HG03175 (cell line): Measurements from ENCODE around the gene COTL1.
A peak's percentile ranks its signal among the peaks of the same experiment; 100 is the strongest.
"Not testable (repeated sequence)": the region's sequence is repeated elsewhere in the genome, so short reads cannot be mapped to it uniquely, and the experiment has no call there.

Experiments used
- ATAC-seq: cut with Tn5 transposase; IDR thresholded peaks from one replicate; pipeline ENCODE4 v1.9.1; 2021; ENCODE audit warnings: mild to moderate bottlenecking, moderate library complexity; ENCODE audit not compliant: unreplicated experiment

The COTL1 gene

DNA sequence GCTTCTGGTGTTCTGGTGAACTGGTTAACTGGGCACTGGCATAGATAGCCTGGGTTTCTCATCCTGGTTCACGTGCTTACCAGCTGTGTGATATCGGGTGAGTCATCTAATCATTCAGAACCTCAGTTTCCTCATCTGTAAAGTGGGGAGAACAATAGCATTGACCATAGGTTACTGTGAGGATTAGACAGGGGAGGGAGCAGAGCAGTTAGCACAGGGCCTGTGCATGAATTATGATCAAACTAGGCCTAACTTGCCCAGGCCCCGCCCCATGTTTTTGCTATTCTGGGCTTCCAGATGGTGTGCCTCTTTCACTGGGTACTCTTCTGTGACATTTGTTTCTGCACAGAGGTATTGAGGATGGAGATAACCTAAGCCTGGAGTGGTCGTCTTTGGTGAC, 25.8 kb upstream of the COTL1 start:
- no peak for ATAC-seq

DNA sequence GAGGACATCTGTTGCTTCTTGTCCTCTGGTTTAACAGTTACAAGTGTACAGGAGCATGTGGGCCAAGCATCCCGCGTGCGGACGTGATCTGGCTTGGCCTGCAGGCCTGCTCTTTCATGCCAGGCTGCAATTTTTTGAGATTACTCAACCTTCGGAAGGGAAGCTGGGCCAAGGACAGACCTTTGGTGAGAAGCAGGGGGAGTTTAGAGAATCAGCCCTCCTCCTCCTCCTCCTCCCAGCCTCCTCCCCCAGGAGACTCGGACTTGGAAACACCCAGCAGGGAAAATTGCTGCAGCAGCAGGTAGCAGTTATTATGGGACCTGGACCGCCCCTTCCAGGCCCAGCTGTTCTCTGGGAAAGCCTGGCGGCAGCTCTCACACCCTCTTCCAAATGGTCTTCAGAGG, 25.3 kb upstream of the COTL1 start:
- no peak for ATAC-seq

DNA sequence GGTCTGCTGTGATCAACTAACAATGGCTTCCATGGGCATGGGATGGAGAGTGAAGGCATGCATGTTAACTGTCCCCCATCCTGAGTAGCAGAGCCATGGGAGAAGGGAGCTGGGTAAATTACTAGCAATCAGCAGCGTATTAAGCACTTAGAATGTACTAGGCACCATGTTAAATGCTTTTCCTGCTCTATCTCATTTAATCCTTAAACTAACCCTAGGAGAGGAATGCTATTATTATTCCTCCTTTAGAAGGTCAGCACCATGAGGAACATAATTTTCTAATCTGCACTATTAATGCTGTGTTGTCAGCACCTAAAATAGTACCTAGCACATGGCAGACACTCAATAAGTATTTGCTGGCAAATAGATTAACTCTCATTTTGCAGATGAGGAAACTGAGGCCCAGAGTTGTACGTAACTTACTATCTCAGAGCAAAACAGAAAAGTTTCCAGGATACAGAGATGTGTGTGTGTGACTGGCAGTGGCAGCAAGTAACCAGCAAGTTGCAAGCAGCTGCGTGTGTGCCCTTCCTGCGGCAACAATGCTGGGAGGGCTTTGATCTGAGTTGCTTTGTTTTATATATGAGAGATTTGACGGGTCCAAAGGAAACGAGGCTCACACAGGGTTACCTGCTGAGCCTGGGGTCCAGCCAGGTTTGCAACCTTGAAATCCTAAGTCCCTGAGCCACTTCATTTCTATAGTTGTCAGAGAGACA, 23.9 kb upstream of the COTL1 start:
- no peak for ATAC-seq

DNA sequence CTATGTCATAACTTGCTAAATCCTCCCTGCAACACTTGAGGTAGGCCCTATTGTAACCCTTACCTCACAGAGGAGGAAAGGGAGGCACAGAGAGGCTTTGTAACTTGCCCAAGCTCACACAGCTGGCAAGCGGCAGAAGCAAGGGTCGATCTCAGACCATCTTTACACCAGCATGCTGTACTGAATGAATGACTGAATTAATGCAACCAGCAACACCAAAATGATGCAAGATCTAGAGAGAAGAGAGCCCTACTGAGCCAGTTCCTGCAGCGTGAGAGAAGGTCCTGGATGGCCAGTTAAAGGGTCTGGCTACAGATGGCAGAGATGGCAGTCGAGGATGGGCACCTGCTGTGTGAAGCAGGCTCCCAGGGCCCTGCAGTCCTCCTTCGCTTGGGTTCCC, 22.3 kb upstream of the COTL1 start:
- no peak for ATAC-seq

DNA sequence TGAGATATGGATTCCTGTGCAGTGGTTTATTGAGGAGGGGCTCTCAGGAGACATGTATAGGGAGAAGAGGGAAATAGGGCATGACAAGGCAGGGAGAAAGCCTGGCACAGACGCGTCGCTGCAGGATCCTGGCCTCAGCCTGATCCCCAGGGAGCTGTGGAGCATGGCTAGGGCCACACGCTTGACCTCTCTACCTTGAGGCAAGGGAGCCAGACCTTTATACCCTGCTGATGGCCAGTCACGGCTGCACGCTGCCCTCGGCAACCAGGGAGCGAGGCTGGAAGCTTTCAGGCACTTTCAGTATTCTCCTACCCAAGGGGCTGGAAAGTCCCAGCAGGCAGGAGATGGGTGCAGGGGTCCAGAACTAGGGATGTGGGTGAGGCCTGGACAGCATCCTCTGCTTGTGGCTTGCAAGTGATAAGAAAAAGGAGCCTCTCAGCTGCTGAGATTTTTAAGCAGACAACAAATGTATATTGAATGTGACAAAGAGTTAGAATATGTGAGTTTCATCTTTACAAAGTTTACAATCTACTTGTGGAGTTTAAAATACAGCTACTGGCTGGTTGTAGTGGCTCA, 20.4 kb upstream of the COTL1 start:
- no peak for ATAC-seq

DNA sequence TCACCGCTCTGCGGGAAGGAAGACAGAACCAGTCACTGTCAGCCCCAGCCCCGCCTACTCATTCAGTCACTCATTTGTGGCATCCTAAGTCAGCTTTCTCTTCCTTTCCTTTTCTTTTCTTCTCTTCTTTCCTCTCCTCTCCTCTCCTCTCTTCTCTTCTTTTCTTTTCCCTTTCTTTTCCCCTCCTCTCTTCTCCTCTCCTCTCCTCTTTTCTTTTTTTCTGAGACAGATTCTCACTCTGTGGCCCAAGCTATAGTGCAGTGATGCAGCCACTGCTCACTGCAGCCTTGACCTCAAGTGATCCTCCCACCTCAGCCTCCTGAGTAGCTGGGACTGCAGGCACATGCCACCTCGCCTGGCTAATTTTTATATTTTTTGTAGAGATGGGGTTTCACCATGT, 19.8 kb upstream of the COTL1 start:
- no peak for ATAC-seq

DNA sequence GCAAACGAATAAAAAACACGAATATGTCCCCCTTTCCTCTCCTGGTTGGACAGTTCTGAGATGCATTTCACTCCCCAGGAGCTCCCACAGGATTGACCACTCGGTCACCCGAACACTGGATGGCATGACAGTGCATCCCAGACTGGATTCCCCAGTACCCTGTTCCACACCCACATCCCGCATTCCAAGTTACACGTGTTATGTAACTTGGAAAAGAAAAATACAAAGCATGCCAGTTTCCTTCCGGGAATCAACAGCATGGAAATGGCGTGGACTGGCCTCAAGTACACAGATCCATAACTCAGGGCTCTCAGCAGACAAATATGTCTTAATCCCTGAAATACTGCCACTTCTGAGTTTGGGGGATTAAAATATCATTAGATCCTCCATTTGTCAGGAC, 17.8 kb upstream of the COTL1 start:
- no peak for ATAC-seq

DNA sequence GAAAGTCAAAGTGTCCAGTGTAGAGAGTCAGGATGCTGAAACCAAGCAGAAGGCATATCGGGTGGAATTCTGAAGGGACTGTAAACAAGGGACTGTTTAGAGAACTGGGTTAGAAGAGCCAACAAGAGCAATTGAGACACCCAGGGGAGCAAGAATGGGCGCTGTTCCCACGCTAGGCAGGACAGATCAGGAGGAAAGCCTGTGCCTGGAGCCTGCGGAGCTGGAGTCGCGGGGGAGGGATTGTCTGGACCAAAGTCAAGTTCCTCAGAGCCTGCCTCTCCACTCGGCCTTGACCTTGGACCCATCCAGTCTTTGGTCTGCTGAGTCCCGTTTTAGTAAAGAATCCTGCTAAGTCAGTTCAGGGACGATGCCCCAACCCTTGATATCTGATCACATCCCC, 15.7 kb upstream of the COTL1 start:
- ATAC-seq, result no peak

DNA sequence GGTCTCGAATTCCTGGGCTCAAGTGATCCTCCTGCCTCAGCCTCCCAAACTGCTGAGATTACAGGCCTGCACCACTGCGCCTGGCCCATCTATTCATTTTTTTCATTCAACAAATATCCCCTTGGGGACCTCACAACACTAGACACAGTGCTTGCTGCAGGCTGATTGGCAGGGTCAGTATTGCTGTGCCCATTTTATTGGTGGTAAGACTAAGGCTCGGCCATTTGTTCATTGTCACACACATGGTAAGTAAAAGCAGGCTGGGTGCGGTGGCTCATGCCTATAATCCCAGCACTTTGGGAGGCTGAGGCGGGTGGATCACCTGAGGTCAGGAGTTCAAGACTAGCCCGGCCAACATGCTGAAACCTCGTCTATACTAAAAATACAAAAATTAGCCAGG, 15.0 kb upstream of the COTL1 start:
- ATAC-seq, result not testable (repeated sequence)

DNA sequence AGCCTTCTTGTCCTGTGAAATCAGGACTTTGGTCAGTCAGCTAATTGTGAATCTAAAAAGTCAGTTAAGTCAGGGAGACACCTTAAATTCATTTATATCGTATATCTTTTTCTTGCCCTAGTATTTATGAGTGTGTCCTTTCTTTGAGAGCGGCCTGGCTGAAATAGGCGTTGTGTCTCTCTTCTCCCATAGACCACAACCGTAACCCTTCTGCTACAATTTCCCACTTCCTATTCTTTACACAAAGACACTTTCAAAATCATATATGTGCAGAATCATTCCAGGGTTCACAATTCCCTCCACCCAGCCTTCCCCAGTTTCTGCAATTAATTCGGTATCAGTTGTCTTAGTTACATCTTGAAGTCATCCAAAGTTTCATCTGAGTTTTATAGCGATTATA, 14.0 kb upstream of the COTL1 start:
- ATAC-seq, result no peak

DNA sequence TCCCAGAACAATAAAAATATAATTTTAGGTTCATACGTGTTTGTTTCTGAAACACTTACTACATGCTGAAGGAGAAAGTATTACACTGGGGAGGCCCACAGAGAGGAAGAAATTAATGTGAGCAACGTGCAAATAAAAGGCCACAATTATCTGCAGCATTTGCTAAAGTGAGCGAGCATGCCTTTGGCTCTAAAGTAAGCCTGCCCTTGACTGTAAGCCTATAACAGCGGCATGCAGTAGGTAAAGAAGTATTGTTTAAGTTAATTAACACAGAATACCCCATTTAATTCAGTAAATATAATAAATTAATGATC, 13.2 kb upstream of the COTL1 start:
- no peak for ATAC-seq

DNA sequence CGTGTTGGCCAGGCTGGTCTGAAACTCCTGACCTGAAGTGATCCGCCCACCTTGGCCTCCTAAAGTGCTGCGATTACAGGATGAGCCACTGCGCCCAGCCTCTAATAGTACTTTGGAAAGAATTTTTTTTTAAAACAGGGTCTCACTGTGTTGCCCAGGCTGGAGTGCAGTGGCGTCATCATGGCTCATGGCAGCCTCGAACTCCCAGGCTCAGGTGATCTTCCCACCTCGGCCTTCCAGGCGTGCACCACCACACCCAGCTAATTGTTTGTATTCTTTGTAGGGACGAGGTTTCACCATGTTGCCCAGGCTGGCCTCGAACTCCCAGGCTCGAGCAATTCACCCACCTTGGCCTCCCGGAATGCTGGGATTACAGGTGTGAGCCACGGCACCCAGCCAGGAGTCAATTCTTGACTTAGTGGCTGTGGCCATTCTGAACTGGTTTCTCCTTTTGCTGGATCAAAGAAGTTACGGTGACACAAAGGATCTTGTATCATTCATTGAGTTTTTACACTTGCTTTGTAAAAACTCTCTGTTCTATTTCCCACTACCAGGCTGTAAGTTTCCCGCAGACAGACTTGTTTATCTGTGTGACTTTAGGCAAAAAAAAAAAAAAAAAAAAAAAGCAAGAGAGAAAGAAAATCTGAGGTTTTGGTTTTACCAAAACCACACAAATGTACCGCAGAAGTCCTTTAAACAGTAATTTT, 12.7 kb upstream of the COTL1 start:
- ATAC-seq, result no peak

DNA sequence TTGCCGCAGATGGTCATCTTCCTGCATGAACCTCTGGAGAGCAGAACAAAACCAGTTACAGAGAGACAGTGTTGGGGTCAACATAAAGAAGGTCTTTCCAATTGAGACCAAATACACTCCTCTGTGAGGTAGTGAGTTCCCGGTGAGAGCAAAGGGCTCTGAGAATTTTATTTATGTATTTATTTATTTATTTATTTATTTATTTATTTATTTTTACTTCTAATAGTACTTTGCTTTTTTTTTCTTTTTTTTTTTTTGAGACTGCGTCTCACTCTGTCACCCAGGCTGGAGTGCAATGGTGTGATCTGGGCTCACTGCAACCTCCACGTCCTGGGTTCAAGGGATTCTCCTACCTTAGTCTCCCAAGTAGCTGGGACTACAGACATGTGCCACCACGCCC, 12.1 kb upstream of the COTL1 start:
- ATAC-seq, result no peak

DNA sequence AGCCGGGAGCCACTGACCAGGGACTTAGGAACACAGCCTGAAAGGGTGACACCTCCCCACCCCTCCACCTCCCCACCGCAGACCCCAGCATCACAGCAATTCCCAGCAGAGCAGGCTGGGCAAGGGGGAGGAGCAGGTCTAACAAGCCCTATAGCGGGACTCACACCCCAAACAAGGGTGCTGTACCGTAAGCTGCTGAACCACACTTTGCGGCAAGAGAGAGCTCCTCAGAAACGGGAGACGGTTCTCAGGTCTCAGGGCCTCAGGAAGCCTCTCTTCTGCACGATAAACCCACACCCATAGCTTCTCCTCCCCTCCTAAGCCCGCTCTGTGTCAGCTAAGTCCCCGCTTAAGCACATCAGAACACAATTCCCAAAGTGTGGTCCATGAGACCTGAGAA, 11.7 kb upstream of the COTL1 start:
- ATAC-seq, result no peak

DNA sequence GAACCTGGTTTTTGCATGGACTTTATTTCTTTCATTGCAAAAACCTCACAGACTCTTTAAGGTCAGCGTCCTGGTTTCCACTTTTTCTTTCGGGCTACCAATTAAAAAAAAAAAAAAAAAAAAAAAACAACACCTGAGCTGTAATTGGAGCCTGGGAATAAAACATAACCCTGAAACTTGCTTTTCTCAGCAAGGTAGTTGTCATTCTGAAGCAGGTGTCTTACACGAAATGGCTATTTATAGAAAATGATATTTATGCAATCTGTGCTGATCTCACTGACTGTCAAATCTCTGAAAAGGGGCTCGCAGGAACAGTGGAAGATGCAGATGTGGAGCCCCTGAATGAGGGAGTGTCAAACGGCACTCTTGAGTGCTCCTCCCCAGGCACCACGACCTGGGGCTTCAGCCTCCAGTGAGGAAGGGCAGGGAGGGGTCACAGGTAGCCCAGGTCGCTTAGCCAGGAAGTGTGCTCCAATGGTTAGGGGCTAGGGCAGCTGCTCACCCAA, 10.4 kb upstream of the COTL1 start:
- ATAC-seq, result no peak

DNA sequence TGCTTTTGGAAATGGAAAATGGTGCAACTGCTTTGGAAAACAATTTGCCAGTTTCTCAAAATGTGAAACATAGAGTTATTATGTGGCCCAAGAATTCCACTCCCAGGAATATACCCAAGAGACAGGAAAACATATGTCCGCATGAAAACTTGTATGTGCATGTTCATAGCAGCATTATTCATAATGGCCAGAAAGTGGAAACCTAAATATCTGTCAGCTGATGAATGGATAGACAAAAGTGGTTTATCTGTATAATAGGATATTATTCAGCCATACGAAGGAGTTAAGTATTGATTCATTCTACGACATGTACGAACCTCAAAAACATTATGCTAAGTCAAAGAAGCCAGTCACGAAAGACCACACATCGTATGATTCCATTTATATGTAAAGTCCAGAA, 7.7 kb upstream of the COTL1 start:
- no peak for ATAC-seq

DNA sequence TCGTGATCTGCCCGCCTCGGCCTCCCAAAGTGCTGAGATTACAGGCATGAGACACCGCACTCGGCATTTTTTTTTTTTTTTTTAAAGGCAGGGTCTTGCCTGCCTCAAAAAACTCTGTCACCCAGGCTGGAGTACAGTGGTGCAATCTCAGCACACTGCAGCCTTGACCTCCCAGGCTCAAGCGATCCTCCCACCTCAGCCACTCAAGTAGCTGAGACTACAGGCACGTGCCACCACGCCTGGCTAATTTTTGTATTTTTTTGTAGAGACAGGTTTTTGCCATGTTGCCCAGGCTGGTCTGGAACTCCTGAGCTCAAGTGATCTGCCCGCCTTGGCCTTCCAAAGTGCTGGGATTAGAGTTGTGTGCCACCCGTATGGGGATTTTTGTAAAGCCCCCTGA, 3.0 kb upstream of the COTL1 start:
- ATAC-seq, result not testable (repeated sequence)

DNA sequence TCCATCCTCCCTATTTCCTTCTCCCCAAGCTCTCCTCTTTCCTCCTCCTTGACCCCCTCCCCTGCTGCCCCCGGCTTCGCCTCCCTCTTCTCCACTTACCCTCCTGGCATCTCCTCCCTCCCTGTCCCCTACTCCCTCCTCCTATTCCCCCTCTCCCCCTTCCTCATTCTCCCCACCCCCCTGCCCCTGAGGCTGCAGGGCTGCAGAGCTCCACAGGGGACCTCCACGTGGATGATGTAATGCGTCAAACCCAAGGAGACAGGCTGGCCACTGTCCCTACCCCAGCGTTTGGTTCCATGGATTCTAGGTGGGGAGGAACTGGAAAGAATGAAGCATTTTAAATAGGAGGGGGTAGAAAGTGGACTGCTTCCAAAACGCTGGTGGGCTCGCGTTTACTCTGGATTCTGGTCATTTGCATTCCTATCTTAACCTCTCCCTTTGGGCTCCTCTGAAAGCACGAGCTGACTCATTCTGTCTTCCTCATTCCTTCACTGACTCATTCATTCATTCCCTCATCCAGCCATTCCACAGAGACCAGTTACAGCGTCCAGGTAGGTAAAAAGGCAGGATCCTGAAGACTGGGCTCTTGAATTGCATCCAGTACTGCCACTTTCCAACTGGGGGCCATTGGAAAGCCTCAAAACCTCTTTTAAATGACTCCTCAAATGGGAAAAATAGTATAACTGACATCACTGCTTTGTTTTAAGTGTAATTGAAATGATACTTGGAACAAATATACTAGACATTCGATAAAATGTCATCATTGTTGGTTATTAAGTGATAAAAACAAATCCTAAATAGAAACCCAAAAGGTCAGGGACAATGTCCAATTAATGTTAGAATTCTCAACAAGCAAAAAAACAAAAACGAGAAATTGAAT, 943 bp upstream of the COTL1 start:
- no peak for ATAC-seq

DNA sequence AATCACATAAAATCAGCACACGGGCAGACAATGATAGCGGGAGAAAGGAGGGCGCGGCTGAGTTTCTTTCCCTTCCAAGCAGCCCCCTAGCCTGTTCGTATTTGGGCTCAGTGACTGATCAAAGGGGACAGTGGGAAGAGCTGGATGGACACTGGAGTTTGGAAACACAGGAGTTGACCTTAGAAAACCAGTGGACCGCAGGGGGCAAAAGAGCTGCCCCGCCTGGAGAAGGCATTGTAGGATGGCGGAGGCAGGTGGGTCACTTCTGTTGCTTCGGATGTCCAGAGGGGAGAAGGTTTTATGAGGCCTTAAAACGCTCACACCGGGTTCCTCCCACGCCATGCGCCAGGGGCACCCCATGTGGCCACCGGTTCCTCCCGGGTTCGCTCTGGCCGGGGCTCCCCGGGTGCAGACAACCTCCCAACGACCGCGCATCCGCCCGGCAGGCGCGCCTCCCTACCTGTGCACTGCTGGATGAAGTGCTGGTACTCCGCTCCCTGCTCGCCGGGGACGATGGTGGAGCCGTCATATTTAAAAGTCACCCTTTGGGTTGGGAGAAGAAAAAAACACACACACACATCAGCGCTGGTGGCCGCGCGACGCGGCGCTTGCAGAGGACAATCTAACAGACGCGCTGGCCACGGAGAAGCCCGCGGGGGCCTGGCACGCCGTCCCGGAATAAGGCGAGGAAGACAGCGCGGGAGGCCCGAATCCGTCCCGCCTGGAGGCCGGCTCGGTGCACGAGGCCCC, 662 bp downstream of the COTL1 start:
- peak; percentile 36 for ATAC-seq

DNA sequence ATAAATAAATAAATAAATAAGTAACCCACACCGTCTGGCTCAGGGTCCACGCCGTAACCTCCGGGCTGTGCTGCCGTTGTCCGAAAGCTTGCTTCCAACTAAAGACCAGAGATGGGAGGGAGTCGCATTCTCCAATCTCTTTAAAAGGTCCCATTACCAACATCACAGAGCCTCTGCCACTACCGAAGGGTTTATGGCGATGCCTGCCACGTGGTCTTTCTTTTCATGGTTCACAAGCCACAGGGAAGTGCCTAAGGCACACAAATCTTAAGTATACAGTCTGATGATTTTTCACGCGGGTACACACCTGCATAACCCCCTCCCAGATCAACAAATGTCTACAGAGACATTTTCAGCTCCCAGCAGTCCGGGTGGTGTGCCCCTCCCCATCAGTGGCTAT, 1.4 kb downstream of the COTL1 start:
- no peak for ATAC-seq
